Astrocyte of the spinal cord (primary cell): Measurements from ENCODE around the gene BMP7.

Experiments
- DNase-seq: peaks from one replicate; pipeline ENCODE4 v3.0.0; 2011; ENCODE audit warnings: low read depth, low spot score
- H3K4me3 ChIP-seq: 2 replicates; pipeline ENCODE4 v1.5.1; 2011; ENCODE audit warnings: low read depth, mild to moderate bottlenecking, low read length, moderate library complexity
- in situ Hi-C: cut with HindIII; loops from 2 replicates; pipeline ENCODE4 v1.10.0; 2017; ENCODE audit warnings: low sequenced_read_pairs
- TF ChIP-seq, protein P1 (sequence below): IDR thresholded peaks from 2 replicates; pipeline ENCODE4 v1.5.1; 2012; ENCODE audit warnings: low read depth, mild to moderate bottlenecking, low read length, inconsistent platforms

The BMP7 gene

DNA sequence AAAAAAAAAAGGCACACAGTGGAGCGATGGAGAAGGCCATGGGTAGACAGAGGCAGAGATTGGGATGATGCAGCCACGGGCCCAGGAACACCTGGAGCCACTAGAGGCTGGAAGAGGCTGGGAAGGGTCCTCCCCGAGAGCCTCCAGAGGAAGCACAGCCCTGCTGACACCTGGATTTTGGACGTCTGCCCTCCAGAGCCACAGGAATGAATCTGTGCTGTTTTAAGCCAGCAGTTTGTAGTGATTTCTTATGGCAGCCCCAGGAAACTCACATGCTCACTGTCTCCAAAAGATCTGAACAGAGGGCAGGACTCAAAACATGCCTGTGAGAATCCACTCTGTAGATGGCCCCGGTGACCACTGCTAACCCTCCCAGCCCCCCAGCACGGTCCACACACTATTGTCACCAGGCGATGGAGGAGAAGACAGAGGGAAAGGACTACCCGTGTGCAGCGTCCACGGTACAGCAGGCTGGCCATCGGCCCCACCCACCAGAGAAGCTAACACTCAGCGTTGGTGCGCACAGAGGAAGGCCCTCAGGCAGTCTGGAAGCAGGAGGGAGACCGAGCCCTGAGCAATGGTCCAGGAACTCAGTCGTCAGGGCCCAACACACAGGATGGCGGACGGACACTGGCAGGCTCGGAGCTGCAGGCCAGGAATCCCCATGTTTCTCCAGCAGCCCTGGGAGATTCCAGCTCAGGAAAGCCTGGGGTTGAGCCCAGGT, 99.7 kb downstream of the BMP7 start:
- TF ChIP-seq, protein P1, sequence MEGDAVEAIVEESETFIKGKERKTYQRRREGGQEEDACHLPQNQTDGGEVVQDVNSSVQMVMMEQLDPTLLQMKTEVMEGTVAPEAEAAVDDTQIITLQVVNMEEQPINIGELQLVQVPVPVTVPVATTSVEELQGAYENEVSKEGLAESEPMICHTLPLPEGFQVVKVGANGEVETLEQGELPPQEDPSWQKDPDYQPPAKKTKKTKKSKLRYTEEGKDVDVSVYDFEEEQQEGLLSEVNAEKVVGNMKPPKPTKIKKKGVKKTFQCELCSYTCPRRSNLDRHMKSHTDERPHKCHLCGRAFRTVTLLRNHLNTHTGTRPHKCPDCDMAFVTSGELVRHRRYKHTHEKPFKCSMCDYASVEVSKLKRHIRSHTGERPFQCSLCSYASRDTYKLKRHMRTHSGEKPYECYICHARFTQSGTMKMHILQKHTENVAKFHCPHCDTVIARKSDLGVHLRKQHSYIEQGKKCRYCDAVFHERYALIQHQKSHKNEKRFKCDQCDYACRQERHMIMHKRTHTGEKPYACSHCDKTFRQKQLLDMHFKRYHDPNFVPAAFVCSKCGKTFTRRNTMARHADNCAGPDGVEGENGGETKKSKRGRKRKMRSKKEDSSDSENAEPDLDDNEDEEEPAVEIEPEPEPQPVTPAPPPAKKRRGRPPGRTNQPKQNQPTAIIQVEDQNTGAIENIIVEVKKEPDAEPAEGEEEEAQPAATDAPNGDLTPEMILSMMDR = no peak
- in situ Hi-C loops = no loop called here
- H3K4me3 ChIP-seq = no peak overlapping the region
- no peak for DNase-seq

DNA sequence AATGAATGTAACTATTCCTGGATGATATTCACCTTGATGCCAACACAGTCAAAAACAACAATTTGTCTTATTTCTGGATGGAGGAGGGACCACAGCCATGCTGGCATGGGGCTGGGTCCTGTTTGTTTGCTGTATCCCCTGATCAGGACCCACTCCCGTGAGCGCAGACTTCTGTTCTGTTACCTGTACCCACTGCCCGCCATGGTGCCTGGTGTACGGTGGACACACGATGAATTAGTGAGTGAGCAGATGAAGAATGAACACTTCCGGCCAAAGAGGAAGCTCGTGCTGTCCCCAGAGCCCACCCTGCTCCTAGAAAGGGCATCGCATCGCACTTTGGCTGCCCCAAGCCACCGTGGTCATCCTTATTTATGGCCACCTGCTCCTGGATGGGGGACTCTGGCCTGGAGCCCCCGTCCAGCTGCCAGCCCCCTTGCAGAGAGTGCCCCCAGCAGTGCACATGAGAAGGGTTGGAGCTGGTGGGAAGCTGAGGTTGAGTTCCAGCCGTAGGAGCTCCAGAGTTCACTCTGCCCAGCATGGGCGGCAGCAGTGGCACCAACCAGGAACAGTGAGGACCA, 100.9 kb downstream of the BMP7 start:
- in situ Hi-C loops = no loop called here
- DNase-seq = no peak

DNA sequence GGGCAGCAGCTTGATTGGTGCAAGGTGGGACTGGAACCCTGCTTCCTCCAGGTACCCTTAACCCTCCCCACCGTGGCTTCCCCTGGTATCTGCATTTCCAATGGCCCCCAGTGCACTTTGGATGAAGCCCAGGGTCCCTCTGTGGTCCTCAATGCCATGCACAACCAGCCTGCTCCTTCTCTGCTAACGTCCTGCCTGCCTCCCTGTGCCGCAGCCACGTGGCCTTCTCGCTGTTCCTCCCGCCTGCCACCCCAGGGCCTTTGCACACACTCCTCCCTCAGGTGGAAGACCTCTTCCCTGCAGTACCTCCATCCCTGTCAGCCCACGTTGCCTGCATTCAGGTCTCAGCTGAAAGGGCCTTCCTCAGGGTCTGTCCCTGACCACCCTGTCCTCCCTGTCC, 101.6 kb downstream of the BMP7 start:
- H3K4me3 ChIP-seq = no peak overlapping the region
- TF ChIP-seq, protein P1 = no peak
- DNase-seq = no peak
- in situ Hi-C loops = no loop called here

More for the DNA sequence above, 100.9 kb downstream of the BMP7 start:
- TF ChIP-seq, protein P1 = no peak
- no peak overlapping the region for H3K4me3 ChIP-seq

DNA sequence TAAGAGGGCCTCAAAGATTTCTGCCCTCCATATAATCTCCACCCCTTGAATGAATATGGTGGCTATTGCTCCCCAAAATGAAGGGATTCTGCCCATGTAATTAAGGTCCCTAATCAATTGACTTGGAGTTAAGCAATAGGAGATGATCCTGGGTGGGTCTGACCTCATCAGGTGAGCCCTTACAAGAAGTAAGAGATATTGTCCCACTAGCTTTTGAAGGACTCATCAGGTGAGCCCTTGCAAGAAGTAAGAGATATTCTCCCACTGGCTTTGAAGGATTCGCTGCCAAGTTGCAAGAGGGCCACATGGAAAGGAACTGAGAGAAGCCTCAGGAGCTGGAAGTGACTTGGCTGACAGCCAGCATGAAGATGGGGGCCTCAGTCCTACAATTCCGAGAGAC, 103.4 kb downstream of the BMP7 start:
- TF ChIP-seq, protein P1 = no peak
- in situ Hi-C loops = no loop called here
- no peak for DNase-seq
- no peak overlapping the region for H3K4me3 ChIP-seq

DNA sequence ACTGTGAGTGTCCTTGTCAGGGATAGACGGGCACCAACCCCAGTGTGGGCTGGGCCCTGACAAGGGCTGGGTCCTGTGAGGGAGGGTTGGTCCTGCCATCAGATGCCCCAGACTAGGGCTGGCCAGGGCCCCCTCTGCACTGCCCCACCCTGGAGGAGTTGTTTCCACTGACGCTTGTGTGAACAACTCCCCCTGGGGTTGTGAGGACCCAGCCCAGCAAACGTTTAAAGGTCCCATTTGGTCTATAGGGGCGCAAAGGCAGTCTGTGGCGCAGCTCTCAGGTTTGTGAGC, 104.1 kb downstream of the BMP7 start:
- DNase-seq = no peak
- in situ Hi-C loops = no loop called here
- no peak overlapping the region for H3K4me3 ChIP-seq
- TF ChIP-seq, protein P1 = no peak

DNA sequence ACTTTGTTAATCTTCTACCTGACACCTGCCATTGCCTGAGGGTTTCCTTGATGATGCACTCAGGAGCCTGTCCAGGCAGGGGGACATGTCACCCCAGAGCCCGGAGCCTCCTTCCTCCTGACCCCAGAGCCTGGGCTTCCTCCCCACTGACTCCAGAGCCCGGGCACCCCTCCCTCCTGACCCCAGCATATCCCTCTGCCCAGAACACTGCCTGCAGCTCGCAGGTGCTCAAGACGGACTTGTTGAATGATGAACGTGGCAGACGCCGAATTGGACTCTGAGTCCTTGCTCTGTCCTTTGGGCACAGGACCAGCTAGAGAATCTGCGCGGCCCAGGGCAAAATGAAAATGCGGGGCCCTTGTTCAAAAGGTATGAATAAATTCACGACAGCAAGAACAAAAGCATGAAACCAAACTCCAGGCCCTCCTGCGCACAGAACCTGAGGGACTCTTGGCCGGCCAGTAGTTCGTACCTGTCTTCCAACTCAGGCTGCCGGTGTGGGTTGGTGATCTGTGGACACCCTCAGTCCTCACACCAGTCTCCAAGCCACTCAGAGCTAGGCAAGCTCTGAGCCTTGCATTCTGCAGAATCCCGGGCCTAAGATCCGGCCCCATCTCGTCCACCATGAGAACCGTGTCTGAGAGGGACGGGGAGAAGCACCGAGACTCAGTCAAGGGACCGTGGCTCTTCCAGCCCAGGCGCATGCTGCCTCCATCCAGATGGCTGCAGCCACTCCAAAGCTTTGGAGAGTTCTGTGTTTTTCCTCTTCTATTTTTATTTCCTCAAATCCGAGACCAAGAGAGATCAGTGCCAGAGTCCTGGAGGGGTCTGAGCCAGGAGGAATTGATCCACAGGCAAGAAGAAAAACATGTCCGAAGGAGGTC, 104.7 kb downstream of the BMP7 start:
- H3K4me3 ChIP-seq = no peak overlapping the region
- DNase-seq = no peak
- in situ Hi-C loops = no loop called here
- TF ChIP-seq, protein P1 = no peak
